HT-29 (cell line): ENCODE measurements around the gene ELF4. TPM values are rescaled to one million over a fixed set of nuclear protein-coding genes. Genes with fewer than 3 reads are reported as not detected.
"Not testable (repeated sequence)": the region's sequence is repeated elsewhere in the genome, so short reads cannot be mapped to it uniquely, and the experiment has no call there.

Source experiments
- DNase-seq: peaks from one replicate; pipeline ENCODE4 v3.0.0-alpha.2; 2015; ENCODE audit warnings: low spot score
- total RNA-seq: library from RNA; depleted of rRNA; stranded (reverse); fragments of >200 nt; shearing (Covaris generic); gene quantifications from 2 replicates; pipeline ENCODE4 v1.2.3, GENCODE V29; 2014

Gene ELF4
- total RNA-seq, 1 experiment from 2014 or later, result 42.4 TPM

DNA sequence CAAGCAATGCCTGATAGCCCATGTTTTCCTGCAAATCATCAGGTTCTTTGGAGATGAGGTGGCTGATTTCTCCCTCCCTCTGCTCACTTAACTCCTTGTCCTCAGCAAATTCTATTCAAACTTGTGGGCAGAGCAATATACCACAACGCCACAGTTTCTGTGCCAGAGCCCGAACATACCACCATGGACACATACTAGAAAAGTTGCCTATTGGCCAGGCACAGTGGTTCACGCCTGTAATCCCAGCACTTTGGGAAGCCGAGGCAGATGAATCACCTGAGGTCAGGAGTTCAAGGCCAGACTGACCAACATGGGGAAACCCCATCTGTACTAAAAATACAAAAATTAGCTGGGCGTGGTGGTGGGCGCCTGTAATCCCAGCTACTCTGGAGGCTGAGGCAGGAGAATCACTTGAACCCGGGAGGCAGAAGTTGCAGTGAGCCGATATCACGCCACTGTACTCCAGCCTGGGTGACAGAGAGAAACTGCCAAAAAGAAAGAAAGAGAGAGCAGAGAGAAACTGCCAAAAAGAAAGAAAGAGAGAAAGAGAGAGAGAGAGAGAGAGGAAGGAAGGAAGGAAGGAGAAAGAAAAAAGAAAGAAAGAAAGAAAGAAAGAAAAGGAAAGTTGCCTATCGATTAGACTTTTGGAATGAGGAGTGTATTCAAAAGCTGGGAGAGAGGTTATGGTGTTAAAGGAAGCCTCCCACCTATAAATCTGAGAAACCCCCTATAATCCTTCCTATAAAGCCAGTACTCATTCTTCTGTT lies 5.0 kb upstream of the ELF4 start:
- not testable (repeated sequence) for DNase-seq

DNA sequence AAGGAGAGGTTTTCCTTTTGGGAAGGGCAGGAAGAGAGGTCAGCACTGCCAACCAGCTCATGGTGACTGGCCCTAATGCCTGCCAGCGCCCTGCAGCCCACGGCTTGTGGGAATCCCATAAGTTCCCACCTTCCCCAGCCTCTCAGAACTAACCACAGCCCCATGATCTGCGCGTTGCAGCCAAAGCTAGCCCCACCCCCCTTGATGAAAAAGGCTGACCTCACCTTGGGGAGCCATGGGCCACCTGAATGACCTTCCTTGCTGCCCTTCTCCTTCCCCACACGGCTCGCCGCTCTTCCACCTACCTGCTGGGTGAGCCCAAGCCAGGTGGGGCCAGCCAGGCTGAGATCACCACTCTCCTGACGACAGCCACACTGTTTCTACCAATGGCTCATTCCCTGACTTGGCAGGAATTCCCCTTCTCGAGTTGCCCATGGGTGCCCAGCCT lies 3.9 kb upstream of the ELF4 start:
- no peak for DNase-seq

DNA sequence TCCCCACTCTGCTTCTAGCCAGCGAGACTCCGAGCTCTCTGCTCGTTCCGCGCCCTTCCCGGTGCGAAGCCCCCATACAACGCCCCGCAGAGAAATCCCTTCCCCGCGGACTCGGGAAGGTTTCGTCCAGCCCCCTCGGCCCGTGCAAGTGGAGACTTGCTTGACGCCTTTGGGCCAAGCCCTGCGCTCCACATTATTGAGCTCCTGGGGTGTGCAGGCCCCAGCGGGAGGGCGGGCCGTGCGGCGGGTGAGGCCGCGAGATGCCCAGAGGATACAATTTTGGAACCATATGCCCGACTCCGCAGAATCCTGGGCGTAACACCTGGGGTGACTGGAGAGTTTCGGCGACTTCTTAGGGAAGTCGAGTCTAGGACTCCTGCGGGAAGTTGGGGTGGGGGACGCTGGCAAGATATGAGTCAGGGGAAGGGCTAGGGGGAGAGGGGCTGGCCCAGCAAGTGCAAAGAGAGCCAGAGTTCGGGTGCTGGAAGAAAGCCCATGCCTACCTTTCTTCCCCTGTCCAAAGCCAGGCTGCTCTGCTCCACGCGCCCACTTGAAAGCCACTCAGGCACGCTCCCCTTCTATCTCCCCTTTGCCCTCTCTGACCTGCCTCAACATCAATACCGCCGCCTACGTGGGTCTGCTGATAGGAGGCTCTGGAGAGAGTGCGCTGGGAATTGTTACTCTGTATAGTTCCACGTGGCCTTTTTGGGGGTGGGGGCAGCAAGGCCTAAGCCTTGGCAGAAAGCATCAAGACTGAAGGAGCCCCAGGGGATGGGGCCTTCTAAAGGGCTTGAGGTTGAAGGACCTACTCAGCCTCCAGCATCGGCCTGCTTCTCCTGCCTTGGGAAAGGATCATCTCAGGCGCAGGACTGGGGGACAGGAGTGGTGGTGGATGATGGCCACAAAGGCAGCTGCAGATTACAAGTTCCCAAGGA lies 1.2 kb upstream of the ELF4 start:
- DNase-seq, result no peak

DNA sequence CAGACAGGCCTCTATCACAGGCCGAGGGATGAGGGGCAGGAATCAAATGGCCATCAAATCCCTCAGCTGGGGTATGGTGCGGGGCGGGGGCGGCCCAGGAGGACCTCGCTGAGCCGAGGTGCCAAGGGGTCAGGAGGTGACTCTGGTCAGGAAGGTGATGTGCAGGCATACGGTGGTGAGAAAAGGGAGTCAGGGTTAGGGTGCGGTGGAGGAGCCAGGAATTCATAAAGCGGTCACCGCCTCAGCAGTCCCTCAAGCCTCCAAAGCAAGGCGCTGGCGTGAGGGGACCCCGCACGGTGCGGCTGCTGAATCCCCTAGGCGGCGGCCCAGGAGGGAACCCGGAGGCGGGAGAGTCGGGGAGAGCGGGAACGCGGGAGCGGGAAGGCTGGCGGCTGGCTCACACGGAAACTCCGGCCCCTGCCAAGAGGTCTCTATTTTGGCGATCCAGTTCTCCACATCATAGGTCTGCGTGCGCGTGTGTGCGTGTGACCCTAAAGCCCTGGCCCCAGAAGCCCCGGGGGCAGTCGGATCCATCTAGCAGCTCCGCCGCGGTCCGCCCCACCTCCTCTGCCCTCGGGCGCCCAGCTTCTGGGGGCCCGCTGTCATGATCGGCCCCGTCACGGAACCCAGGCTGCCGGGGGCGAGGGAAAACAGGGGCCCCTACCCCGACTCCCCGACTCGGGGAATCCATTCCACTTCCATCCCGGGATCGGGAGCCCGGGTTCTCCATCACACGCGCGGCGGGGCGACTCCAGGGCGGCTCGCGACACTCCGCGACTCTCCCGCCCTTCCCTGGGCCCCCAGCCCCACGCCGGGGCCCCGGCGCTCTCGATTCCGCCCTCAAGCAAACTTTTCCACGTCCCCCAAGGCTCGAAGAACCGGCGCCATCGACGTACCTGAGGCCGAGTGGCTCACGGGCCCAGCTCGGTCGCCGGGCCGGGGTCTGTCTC lies 593 bp downstream of the ELF4 start:
- DNase-seq, result no peak

DNA sequence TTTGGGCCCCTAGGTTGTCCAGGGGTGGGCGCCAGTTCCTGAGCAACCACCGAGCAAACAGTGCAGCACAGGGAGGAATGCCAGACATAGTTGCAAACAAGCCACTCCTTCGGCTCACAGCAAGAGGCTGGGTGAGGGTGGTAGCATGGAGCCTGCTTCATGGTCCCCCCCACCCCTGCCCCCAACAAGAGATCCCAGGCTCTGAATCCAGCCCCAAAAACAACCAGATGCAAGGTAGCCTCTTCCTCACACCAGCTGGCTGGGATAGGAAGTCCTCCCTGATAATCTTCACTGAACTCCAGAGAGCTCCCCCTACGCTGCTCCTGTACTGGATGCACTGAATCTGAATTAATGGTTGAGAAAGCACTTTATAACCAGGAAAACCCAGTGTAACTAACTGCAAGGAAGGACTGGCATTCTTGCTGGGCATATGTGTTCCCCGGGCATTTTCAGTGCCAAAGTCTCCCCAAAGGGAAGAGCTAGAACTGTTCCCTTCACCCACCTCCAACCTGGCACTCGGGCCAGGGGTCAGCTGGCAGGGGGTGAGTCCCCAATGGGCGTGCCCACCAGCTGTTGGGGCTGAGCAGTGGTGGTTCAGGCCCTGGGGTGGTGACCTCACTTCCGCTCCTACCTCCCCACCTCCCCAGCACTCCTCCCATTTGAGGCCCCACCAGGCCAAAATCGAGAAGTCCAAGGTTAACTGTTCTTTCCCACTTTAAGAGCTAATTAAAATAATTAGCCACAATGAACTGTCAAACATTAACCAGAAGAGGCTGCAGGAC lies 1.5 kb downstream of the ELF4 start:
- DNase-seq, result peak; percentile 55

DNA sequence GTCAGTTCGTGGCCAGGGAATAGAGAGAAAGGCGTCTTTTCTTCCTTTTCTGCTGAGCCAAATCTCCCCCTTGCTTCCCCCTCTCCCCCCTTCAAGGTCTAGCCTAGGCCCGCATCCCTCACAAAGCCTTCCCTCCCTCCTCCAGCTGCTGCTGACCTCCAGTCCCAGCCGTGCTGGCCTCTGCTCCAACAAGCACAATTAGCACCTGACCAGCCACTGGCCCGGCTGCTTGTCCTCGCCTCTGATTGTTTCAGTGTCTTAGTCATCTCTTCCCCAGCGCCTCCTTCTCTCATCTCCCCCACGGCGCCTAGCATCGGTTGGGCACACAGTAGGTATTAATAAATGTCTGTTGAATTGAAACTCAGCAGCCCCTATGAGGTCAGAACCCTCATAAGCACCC lies 4.2 kb downstream of the ELF4 start:
- no peak for DNase-seq

DNA sequence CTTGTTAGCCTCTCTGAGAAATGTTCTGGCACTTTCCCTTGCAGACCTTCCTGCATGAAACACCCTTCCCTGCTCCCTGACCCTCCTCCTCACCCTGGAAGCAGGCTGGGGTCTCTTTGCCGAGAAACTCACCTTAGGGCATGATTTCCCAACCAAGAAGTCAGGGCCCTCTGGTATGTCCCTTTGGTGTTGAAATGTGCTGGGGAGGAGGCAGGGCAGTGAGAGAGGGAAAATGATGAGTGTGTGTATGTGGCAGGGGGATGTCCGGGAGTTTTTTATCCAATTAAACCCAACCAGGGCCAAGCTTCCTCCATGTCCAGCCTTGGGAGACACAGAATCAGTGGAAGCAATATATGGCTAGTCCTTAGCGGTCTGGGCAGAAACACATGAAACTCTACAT lies 5.1 kb downstream of the ELF4 start:
- no peak for DNase-seq

DNA sequence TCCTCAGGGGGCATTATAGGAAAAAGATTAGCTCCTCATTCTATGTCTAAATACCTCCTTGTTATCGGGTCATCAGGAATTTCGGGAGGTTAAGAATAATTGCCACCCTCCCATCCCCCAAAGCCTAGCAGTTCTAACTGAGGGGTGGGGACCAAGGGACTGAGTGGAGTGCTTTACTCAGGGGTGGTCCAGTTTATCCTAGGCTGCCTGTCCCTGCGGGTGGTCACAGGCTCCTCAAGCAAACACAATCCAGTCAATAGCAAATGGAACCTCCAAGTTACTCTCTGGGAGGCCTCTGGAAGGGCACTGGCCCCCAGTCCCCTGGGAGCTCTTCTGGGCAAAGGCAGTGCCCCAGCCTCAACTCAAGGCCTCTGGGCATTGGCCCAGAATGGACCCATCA lies 6.7 kb downstream of the ELF4 start:
- no peak for DNase-seq

DNA sequence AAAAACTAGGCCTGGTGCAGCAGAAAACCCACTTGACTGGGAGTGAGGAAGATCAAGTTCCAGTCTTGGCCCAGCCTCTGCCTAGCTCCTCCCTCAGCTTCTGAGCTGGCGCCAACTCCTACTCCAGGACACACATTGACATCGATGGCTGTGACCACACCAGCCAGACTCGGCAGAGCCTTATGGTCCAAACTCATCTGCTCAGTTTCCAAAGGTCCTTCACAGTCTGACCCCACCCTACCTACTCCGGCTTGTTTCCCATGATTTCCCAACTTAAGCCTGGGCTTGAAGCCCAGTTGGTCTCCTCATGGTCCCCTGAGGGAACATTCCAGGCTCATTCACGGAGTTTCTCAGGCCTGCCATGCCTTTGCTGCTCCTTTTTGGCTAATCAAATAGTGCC lies 10.1 kb downstream of the ELF4 start:
- no peak for DNase-seq

DNA sequence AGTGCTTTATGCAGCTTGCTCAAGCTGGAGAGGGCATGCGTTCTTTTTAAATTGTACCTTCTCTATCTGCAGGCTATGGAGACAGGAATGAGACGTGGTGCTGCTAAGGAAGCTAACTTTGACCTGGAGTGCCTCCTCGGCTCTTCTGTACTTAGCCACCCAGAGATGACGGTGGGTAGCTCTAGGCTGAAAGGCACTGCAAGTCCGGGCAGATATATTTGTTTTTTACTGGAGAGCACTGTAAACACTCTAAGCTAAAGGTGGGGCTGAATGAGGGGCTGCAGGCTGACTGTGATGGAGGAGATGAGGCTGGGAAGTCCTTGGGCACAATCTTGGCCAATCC lies 12.1 kb downstream of the ELF4 start:
- DNase-seq, result peak; percentile 30

DNA sequence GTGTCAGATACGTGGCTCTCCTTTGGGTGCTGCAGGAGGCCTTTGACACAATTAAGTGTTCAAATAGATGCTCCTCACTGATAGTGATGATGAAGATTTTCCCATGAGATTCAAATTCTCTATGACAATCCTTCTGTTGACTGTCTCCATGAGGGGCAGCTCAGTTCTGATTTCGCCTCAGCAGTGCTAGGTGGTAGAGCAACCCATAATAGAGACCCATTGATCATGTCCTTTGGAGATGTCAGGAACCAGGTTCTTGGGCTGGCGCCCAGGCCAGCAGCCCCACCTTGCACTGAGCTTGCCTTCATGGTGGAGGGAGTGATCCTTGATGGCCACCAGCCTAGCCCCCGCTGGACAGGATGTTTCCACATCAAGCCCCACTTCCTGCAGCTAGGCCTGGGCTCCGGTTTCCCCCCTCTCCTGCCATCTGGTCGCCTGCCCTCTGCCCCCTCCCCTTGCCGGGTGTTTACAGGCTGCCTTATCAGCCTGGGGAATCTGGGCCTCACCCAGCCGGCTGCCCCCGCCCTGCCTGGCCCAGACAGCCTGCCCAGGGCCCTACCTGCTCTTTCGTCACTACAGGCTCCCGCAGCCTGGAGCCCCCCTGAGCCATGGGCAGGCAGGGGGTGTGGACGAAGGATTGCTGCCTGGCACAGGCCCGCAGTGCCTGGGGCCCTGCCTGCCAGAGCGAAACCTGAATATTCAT lies 12.6 kb downstream of the ELF4 start:
- peak; percentile 50 for DNase-seq

DNA sequence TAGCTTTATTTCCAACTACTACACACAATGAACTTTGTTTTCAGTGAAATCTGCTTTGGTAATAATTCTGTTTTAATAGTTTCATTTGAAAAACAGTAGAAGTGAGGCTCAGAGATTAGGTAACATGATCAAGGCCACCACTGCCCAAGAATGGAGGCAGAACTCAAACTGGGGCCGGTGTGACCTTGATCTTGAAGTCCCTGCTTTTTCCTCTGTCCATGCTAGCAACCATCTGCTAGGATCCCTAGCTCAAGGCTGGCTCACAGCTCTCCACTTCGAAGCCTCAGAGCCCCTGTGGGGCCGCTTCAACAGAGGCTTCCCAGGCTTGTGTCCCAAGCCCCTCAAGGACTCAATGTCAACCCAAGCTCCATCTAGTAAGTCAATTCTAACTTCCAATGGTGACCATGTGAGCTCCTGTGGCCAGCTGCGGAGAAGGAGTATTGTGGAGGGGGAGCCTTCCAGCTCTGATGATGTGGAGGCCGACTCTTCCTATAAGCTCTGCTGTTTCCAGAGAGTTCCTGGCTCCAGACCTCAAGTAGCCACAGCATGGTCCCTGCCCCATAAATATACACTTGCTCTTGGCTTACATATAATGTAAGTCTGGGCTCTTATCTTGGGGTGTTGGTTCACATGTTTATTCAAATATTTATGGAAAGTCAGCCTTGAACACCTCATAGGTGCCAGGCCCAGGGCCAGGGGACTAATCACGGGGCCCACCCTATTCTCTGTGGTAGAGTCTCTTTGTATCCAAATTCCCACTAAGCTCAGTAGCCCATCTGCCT lies 14.9 kb downstream of the ELF4 start:
- DNase-seq, result no peak

DNA sequence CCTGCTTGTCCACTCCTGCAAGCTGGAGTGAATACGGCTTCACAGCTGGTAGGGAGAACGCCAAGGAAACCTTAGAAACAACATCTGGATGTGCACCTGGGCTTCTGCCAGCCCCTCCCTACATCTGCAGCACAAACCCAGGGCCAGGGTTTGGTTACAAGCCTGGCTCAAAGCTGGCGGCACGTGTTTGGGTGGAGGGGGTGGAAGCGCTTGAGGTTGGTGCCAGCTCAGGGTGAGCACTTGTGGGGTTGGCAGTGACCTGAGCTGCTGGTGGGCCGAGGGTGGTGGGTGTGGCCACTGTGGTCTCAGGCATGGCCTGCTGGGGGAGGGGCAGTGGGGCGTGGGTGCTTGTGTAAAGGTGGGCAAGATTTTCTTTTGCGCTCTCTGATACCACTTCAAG lies 15.6 kb downstream of the ELF4 start:
- no peak for DNase-seq

DNA sequence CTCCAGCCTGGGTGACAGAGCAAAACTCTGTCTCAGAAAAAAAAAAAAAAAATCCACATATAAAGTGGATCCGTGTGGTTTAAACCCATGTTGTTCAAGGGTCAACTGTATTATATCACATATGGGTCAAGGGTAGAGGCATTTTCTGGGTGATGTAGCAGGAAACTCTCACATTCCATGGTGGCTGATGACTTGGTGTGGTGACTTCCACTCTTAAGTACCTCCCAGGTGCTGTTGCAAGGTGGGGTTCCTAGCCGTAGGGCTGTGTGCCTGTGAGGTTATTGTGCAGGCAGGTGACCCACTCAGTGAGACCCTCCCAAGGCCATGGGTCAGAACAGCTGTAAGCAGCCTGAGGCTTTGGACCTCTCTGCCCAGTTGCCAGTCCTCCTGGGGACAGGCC lies 17.0 kb downstream of the ELF4 start:
- DNase-seq, result no peak

DNA sequence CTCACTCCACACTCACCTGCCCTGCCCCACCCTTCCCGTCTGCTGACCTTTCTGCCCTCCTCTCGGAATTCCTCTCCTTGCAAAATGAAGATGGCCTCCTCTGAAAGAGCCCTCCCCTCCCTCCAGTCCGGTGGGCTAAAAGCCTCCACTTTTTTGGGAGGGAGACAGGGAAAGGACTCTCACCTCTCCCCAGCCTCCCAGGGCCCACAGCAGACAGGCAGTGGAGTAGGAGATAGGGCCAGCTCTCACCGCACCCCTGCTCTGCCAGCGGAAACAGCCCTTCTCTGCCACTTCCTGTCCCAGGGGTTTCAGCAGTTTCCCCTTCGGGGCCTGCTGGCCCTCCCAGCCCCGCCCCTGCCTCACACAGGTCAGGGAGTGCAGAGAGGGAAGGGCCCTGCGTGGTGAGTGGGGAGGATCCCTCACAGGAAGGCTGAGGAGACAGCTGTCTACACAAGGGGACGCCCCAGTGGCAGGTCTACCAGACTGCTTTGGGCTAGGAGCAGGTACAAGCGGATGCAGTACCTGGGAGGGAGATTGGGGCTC lies 18.2 kb downstream of the ELF4 start:
- peak; percentile 55 for DNase-seq

DNA sequence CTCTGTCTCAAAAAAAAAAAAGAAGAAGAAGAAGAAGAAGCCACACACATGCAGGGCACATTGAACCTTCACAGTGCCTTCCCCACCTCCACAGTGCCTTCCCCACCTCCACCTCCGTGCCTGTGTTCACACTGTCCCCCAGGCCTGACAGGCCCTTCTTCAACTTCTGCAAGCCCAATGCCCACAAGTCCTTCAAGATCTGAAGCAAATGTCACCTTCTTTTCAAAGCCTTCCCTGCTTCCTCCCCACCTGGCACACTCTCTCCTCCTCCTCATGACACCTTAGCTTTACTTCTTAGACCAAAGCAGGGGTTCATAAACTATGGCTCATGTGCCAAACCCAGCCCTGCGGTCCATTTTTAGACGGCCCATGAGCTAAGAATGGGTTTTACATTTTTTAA lies 19.9 kb downstream of the ELF4 start:
- DNase-seq, result no peak

DNA sequence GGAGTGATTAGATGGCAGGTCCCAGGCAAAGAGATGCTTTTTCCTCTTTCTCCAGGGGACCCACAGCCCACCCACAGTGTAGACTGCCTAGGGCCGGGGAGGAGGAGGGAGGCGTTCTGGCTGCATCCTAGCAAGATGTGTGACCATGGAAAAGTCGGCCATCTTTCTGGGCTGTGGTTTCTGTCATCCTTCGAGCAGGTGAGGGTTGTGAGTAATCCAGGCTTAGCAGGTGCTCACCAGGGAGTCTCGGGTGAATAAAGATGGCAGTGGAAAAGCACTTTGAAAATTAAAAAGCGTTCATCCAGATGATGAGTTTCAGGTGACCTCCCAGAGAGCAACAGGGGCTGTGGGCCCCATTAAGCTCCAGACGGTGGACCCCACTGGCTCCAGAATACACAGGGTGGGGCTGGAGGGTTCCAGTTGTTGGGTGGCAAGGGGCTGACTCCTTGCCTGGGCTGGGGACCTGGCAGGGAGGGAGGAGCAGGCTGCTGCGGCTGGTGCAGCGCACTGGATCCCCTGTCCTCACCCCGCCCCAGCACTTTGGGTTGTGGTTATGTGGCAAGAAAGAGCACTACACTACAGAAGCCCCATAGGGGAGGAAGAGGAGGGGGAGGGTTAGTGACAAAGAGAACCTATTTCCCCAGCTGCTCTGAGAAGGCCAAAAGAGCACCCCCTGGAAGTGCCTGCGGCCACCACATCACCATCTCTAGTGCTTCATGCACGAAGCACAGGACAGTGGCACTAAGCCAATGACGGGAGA lies 23.7 kb downstream of the ELF4 start:
- no peak for DNase-seq
